Measurements from ENCODE around the gene C10orf95.

The C10orf95 gene

DNA sequence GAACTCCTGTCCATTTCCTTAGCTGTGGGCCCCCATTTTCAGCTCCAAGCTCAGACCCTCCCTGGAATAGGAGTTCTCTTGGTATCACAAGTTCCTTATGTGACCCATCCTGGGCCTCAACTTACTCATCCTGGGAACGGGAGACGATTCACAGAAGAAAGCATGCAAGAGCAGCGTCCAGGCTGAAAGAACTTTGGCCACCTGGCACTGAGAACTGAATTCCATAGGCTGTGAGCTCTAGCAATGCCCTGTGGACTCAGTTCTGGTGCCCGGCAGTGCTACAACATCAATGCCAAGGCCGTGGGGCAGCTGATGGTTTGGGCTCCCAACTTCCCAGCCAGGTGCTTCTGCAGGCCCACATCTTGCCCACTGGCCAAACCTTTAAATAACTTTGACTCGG is 15.0 kb downstream of the C10orf95 start:
- Histone ChIP-seq H3K4me1 (ENCODE audit: control insufficient read depth in 5 of 5, insufficient read depth in 5 of 5, low read length in 5 of 5) (peaks cover 6 to 33% (median 20%) of the 10 kb centered on the region in 5 donors), H3K4me3 (ENCODE audit: low read depth in 1 of 5, low read length in 5 of 5) (peak overlapping the region in 1 of 5 donors; percentile 17), H3K36me3 (ENCODE audit: control insufficient read depth in 5 of 5, insufficient read depth in 5 of 5, low read length in 5 of 5) (no peaks in the 10 kb centered on the region), H3K27me3 (ENCODE audit: control insufficient read depth in 5 of 5, insufficient read depth in 4 of 5, low read length in 5 of 5) (peaks cover 0 to 22% (median 12%) of the 10 kb centered on the region in 5 donors), H3K9ac (ENCODE audit: low read length in 5 of 5) (no peak overlapping the region), H3K9me3 (ENCODE audit: control insufficient read depth in 5 of 5, low read length in 5 of 5) (no peaks in the 10 kb centered on the region), H3K27ac (ENCODE audit: low read depth, low read length) (no peak overlapping the region)

DNA sequence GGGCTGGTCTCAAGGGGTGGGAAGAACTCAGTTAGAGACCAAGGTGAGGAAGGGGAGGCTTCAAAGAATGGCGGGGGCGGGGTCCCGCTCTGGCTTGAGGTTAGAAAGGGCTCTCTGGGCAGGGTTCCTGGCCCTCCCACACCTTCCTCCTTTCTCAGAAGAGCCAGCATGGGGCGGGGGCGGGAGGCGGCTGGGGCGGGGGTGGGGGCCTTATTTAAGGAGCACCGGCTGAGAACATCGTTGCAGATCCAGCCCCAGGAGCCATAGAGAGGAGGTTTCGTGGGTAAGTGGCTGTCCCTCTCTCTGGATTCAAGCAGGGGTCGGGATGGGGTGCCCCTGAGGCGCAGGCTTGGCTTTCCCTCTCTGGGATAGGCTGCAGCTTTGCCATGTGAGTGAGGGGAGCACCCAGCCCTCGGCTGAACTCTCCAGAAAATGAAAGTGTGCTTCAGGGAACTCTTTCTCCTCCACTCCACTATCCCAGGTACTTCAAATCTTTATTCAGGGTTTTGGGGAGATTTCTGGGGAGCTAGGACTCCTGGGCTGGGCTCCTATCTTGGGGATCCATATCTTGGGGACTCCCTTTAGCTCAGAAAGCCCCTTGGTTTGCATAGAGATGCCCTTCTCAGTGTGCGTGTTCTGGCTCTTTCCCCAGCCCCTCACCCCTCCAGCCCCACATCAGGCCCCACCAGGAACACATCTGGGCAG is 15.7 kb downstream of the C10orf95 start:
- H3K9ac ChIP-seq (ENCODE audit: low read length in 5 of 5), result peak overlapping the region in 2 of 5 donors; percentile 43 to 55
- peak overlapping the region in 3 of 5 donors; percentile 16 to 54 (median 45) for H3K4me3 ChIP-seq (ENCODE audit: low read depth in 1 of 5, low read length in 5 of 5)
- H3K9me3 ChIP-seq (ENCODE audit: control insufficient read depth in 5 of 5, low read length in 5 of 5), result no peaks in the 10 kb centered on the region
- no peak overlapping the region for H3K27ac ChIP-seq (ENCODE audit: low read depth, low read length)
- no peaks in the 10 kb centered on the region for H3K36me3 ChIP-seq (ENCODE audit: control insufficient read depth in 5 of 5, insufficient read depth in 5 of 5, low read length in 5 of 5)
- H3K27me3 ChIP-seq (ENCODE audit: control insufficient read depth in 5 of 5, insufficient read depth in 4 of 5, low read length in 5 of 5), result peaks cover 0 to 22% (median 12%) of the 10 kb centered on the region in 5 donors
- H3K4me1 ChIP-seq (ENCODE audit: control insufficient read depth in 5 of 5, insufficient read depth in 5 of 5, low read length in 5 of 5), result peaks cover 6 to 33% (median 21%) of the 10 kb centered on the region in 5 donors

DNA sequence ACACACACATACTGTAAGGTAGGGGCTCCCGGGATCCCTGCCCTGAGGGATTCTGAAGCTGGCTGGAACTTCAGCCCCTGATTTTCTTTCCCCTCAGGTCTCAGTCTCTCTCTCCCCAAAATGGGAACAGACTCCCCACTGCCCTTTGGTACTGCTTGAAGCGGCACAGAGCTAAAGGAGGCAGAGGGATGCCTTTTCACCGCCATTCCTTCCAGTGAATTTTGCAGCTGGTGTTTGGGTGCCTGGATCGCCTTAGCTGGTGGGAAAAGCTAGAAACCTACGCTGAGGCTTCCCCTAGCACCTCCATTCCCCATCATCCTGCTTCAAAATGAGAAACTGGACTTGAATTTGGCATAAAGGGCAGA is 16.2 kb downstream of the C10orf95 start:
- Histone ChIP-seq H3K4me1 (ENCODE audit: control insufficient read depth in 5 of 5, insufficient read depth in 5 of 5, low read length in 5 of 5) (peaks cover 6 to 33% (median 21%) of the 10 kb centered on the region in 5 donors), H3K27ac (ENCODE audit: low read depth, low read length) (no peak overlapping the region), H3K4me3 (ENCODE audit: low read depth in 1 of 5, low read length in 5 of 5) (peak overlapping the region in 3 of 5 donors; percentile 11 to 54 (median 16))

DNA sequence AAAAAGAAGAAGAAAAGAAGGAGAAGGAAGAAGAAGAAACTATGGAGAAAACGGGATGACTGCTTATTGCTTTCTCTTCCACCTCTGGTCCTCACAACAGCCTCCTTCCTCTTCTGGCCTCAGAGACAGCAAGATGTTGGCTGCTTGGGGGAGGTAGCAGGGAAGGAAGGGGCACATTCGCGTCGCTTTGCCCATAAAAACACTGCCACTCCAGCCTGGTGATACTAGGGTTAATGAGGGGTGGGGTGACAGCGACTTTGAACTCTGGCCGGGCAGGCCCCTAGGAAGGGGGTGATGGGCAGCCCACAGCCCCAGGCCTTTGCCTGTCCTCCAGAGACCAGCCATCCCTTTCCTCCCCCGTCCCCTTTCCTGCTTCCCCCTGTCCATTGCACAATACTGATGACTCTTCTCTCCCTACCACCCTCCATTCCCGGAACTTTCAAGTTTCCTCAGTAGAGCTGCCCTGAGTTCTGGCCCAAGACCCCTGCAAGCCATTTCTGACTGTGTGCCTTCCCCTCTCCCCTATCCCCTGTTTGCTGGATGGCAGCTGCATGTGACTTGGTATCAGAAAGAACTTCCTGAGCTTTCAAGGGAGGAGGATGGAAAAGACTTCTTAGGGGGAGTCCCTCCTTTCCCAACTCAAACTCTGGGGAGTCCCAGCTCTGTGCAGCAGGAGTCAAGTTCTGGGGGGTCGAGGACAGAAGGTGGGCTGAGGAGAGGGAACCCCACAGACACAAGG is 16.8 kb downstream of the C10orf95 start:
- peaks cover 0 to 22% (median 12%) of the 10 kb centered on the region in 5 donors for H3K27me3 ChIP-seq (ENCODE audit: control insufficient read depth in 5 of 5, insufficient read depth in 4 of 5, low read length in 5 of 5)
- H3K4me1 ChIP-seq (ENCODE audit: control insufficient read depth in 5 of 5, insufficient read depth in 5 of 5, low read length in 5 of 5), result peaks cover 6 to 33% (median 21%) of the 10 kb centered on the region in 5 donors
- H3K4me3 ChIP-seq (ENCODE audit: low read depth in 1 of 5, low read length in 5 of 5), result peak overlapping the region in 2 of 5 donors; percentile 16 to 54
- no peaks in the 10 kb centered on the region for H3K9me3 ChIP-seq (ENCODE audit: control insufficient read depth in 5 of 5, low read length in 5 of 5)
- no peaks in the 10 kb centered on the region for H3K36me3 ChIP-seq (ENCODE audit: control insufficient read depth in 5 of 5, insufficient read depth in 5 of 5, low read length in 5 of 5)
- no peak overlapping the region for H3K27ac ChIP-seq (ENCODE audit: low read depth, low read length)
- peak overlapping the region in 1 of 5 donors; percentile 55 for H3K9ac ChIP-seq (ENCODE audit: low read length in 5 of 5)

More for the DNA sequence above, 16.2 kb downstream of the C10orf95 start:
- Histone ChIP-seq H3K9ac (ENCODE audit: low read length in 5 of 5) (peak overlapping the region in 1 of 5 donors; percentile 55), H3K36me3 (ENCODE audit: control insufficient read depth in 5 of 5, insufficient read depth in 5 of 5, low read length in 5 of 5) (no peaks in the 10 kb centered on the region), H3K9me3 (ENCODE audit: control insufficient read depth in 5 of 5, low read length in 5 of 5) (no peaks in the 10 kb centered on the region), H3K27me3 (ENCODE audit: control insufficient read depth in 5 of 5, insufficient read depth in 4 of 5, low read length in 5 of 5) (peaks cover 0 to 22% (median 12%) of the 10 kb centered on the region in 5 donors)

DNA sequence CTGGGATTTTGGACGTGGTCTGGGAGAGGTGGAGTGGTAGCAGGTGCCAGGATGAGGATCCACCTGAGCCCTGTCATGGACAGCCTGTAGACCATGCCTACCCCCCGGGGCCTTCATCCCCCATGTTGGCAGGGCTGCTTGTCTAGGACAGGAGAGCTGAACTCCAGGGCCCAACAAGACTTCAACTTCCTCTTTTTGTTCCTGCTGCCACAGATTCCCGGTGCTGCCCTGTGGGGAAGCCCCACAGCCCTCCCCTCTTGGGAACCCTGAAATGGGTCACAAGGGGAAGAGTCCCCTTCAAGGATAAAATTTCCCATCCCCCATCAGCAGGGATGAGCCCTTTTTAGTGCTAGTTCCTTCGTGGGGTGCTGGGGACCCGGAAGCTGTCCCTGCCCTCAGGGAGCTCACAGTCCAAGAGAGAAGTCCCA is 17.7 kb downstream of the C10orf95 start:
- H3K27ac ChIP-seq (ENCODE audit: low read depth, low read length), result no peak overlapping the region

DNA sequence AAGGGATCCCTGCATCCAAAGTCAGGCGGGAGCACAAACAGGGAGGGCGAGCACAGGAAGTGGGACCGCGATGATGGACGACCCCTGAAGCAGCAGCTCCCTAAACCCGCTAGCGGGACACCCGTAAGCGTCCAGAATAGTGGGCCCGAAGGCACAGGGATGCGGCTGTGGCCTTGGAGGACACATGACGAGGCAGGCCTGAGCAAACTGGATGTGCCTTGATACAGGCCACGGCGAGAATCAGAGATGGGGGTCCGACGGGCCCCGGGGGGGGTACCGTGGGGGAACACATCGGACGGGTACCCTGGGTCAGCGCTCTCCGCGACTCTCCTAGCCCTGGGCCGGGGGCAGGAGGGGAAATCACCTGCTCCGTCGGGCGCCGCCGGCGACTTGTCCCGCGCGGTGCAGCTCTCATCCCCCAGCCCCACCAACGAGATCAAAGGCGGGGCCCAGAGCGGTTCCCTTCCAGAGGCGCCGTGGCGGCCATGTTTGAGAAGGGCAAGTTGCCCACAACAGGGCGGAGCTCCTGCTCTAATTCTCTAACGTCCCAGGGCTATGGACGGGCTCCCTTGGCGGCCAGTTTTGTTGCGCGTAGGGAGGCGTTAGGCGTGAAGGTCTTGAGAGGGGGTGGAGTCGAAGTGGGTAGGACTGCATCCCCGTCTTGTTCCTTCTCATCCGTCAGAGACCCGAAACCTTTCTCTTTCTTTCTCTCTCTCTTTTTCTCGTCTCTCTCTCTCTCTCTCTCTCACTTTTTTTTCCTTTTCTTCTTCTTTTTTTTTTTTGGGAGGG is 19.0 kb downstream of the C10orf95 start, which contains the start of gene CUEDC2:
TSS of gene CUEDC2 (minus strand) at position 413 of the 789 bp plus-strand sequence. CDS start 7,386 bp downstream, outside the sequence.
- Histone ChIP-seq H3K4me3 (ENCODE audit: low read depth in 1 of 5, low read length in 5 of 5) (peak within 1 kb of the TSS; percentile 88 to 96 (median 89)), H3K27me3 (ENCODE audit: control insufficient read depth in 5 of 5, insufficient read depth in 4 of 5, low read length in 5 of 5) (peaks cover 0 to 22% (median 12%) of the 10 kb centered on the region in 5 donors), H3K4me1 (ENCODE audit: control insufficient read depth in 5 of 5, insufficient read depth in 5 of 5, low read length in 5 of 5) (peaks cover 6 to 33% (median 21%) of the 10 kb centered on the region in 5 donors), H3K36me3 (ENCODE audit: control insufficient read depth in 5 of 5, insufficient read depth in 5 of 5, low read length in 5 of 5) (no peaks in the 10 kb centered on the region), H3K27ac (ENCODE audit: low read depth, low read length) (peak within 1 kb of the TSS; percentile 70), H3K9me3 (ENCODE audit: control insufficient read depth in 5 of 5, low read length in 5 of 5) (no peaks in the 10 kb centered on the region), H3K9ac (ENCODE audit: low read length in 5 of 5) (peak within 1 kb of the TSS; percentile 73 to 98 (median 88))

More for the DNA sequence above, 17.7 kb downstream of the C10orf95 start:
- H3K4me1 ChIP-seq (ENCODE audit: control insufficient read depth in 5 of 5, insufficient read depth in 5 of 5, low read length in 5 of 5), result peaks cover 6 to 33% (median 21%) of the 10 kb centered on the region in 5 donors
- no peaks in the 10 kb centered on the region for H3K9me3 ChIP-seq (ENCODE audit: control insufficient read depth in 5 of 5, low read length in 5 of 5)
- H3K27me3 ChIP-seq (ENCODE audit: control insufficient read depth in 5 of 5, insufficient read depth in 4 of 5, low read length in 5 of 5), result peaks cover 0 to 22% (median 12%) of the 10 kb centered on the region in 5 donors
- H3K4me3 ChIP-seq (ENCODE audit: low read depth in 1 of 5, low read length in 5 of 5), result no peak overlapping the region
- H3K9ac ChIP-seq (ENCODE audit: low read length in 5 of 5), result no peak overlapping the region
- H3K36me3 ChIP-seq (ENCODE audit: control insufficient read depth in 5 of 5, insufficient read depth in 5 of 5, low read length in 5 of 5), result no peaks in the 10 kb centered on the region

DNA sequence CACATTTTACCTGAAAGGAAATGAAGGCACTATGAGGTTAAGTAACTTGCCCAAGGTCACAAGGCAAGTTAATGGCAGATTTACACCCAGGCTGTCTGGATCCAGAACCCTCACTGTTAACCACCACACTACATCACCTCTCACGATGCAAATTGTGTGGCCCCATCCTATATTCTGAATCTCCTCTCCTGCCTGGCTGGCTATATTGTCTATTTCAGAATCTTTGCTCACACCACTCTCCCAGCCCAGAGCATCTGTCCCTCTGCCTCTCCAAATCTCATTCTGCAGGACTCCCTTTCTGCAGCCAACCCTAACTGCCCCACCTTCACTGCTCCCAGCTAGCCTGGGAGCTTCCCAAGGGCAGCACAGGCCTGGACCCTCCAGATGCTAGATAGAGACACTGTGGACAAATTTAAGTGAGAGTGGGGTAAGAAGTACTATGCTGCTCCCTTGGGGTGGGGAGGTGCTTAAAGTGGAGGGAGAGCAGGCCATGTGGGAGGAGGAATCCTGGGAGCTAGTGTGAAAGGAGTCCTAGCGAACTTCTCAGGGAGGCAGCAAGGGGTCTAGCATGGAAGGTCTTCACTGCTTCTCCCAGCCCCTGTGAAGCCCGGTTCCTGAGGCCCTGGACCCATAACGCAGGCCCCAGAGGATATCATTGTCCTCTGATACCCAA is 19.8 kb downstream of the C10orf95 start:
- H3K36me3 ChIP-seq (ENCODE audit: control insufficient read depth in 5 of 5, insufficient read depth in 5 of 5, low read length in 5 of 5), result no peaks in the 10 kb centered on the region
- H3K4me1 ChIP-seq (ENCODE audit: control insufficient read depth in 5 of 5, insufficient read depth in 5 of 5, low read length in 5 of 5), result peaks cover 6 to 33% (median 21%) of the 10 kb centered on the region in 5 donors
- H3K4me3 ChIP-seq (ENCODE audit: low read depth in 1 of 5, low read length in 5 of 5), result peak overlapping the region; percentile 88 to 96 (median 89)
- H3K27me3 ChIP-seq (ENCODE audit: control insufficient read depth in 5 of 5, insufficient read depth in 4 of 5, low read length in 5 of 5), result peaks cover 0 to 21% (median 12%) of the 10 kb centered on the region in 5 donors
- H3K9me3 ChIP-seq (ENCODE audit: control insufficient read depth in 5 of 5, low read length in 5 of 5), result no peaks in the 10 kb centered on the region
- peak overlapping the region; percentile 70 for H3K27ac ChIP-seq (ENCODE audit: low read depth, low read length)
- peak overlapping the region; percentile 73 to 98 (median 88) for H3K9ac ChIP-seq (ENCODE audit: low read length in 5 of 5)

DNA sequence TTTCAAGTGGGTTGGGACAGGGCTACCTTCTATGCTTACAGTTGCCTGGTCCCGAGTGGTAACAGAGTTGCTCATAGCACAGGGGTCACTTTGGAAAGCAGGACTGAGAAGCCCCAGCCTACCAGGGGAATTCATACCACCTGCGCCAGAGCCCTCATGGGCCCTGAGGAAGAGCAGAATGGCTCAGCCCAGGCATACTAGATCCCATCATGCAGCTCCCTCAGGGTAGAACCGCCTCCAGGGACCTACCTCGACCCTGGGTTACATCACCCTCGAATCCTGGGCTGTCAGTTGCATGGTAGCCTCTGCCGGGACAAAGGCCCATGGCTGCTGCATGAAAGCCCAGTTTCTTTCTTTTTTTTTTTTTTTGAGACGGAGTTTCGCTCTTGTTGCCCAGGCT is 21.9 kb downstream of the C10orf95 start:
- peaks cover 0 to 8% (median 2%) of the 10 kb centered on the region in 5 donors for H3K27me3 ChIP-seq (ENCODE audit: control insufficient read depth in 5 of 5, insufficient read depth in 4 of 5, low read length in 5 of 5)
- H3K36me3 ChIP-seq (ENCODE audit: control insufficient read depth in 5 of 5, insufficient read depth in 5 of 5, low read length in 5 of 5), result peaks cover 0 to 6% (median 6%) of the 10 kb centered on the region in 5 donors
- no peaks in the 10 kb centered on the region for H3K9me3 ChIP-seq (ENCODE audit: control insufficient read depth in 5 of 5, low read length in 5 of 5)
- no peak overlapping the region for H3K27ac ChIP-seq (ENCODE audit: low read depth, low read length)
- no peak overlapping the region for H3K4me3 ChIP-seq (ENCODE audit: low read depth in 1 of 5, low read length in 5 of 5)
- no peak overlapping the region for H3K9ac ChIP-seq (ENCODE audit: low read length in 5 of 5)
- peaks cover 6 to 23% (median 17%) of the 10 kb centered on the region in 5 donors for H3K4me1 ChIP-seq (ENCODE audit: control insufficient read depth in 5 of 5, insufficient read depth in 5 of 5, low read length in 5 of 5)

DNA sequence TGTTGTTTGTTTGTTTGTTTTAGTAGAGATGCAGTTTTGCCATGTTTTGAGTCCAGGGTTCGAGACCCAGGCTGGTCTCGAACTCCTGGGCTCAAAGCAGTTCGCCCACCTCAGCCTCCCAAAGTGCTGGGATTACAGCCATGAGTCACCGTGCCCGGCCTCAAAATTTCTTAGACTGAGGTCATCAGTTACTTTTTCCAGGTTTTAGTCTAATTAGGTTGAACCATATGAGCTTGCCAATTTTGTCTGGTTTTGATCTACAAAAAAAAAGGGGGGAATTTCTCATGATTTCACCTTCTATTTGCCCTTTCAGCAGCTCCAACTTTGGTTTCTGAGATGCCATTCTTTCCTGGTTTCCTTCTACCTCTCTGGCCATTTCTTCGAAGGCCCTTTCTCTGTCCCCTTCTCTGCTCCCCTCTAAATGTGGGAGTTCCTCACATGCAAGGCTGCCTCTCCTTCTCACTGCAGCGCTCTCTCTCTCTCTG is 24.5 kb downstream of the C10orf95 start:
- Histone ChIP-seq H3K9me3 (ENCODE audit: control insufficient read depth in 5 of 5, low read length in 5 of 5) (no peaks in the 10 kb centered on the region), H3K27ac (ENCODE audit: low read depth, low read length) (no peak overlapping the region), H3K27me3 (ENCODE audit: control insufficient read depth in 5 of 5, insufficient read depth in 4 of 5, low read length in 5 of 5) (no peaks in the 10 kb centered on the region), H3K4me3 (ENCODE audit: low read depth in 1 of 5, low read length in 5 of 5) (no peak overlapping the region), H3K36me3 (ENCODE audit: control insufficient read depth in 5 of 5, insufficient read depth in 5 of 5, low read length in 5 of 5) (peaks cover 0 to 22% (median 19%) of the 10 kb centered on the region in 5 donors), H3K4me1 (ENCODE audit: control insufficient read depth in 5 of 5, insufficient read depth in 5 of 5, low read length in 5 of 5) (peaks cover 8 to 25% (median 24%) of the 10 kb centered on the region in 5 donors), H3K9ac (ENCODE audit: low read length in 5 of 5) (no peak overlapping the region)
